ENCODE results near the gene PRDM8.

Gene PRDM8

GRCh38 chr4:80192252-80192866 is 4.9 kb upstream of the PRDM8 start:
- in situ Hi-C loops (cut with HindIII; ENCODE audit: low sequenced_read_pairs), result no loop called here
- DNase-seq (ENCODE audit: low read depth, low spot score), result no peak
- no peak overlapping the region for H3K4me3 ChIP-seq (ENCODE audit: low read depth, low read length)
- no peak for TF ChIP-seq CTCF (IDR thresholded peaks at IDR 0.05; ENCODE audit: low read depth, low read length)

- H3K4me3 ChIP-seq (ENCODE audit: low read depth, low read length), result no peak overlapping the region
- DNase-seq (ENCODE audit: low read depth, low spot score), result peak; percentile 64
- in situ Hi-C loops (cut with HindIII; ENCODE audit: low sequenced_read_pairs), result no loop called here
- no peak for TF ChIP-seq CTCF (IDR thresholded peaks at IDR 0.05; ENCODE audit: low read depth, low read length)
Observed at GRCh38 chr4:80192937-80193336, 4.4 kb upstream of the PRDM8 start.

GRCh38 chr4:80195441-80196140 is 1.7 kb upstream of the PRDM8 start:
- H3K4me3 ChIP-seq (ENCODE audit: low read depth, low read length), result no peak overlapping the region
- no peak for TF ChIP-seq CTCF (IDR thresholded peaks at IDR 0.05; ENCODE audit: low read depth, low read length)
- no peak for DNase-seq (ENCODE audit: low read depth, low spot score)
- in situ Hi-C loops (cut with HindIII; ENCODE audit: low sequenced_read_pairs), result no loop called here

- TF ChIP-seq CTCF (IDR thresholded peaks at IDR 0.05; ENCODE audit: low read depth, low read length), result no peak
- DNase-seq (ENCODE audit: low read depth, low spot score), result no peak
- peak overlapping the region; percentile 48 for H3K4me3 ChIP-seq (ENCODE audit: low read depth, low read length)
- in situ Hi-C loops (cut with HindIII; ENCODE audit: low sequenced_read_pairs), result no loop called here
Observed at GRCh38 chr4:80196259-80196921, 913 bp upstream of the PRDM8 start.

- in situ Hi-C loops (cut with HindIII; ENCODE audit: low sequenced_read_pairs), result no loop called here
- DNase-seq (ENCODE audit: low read depth, low spot score), result no peak
- TF ChIP-seq CTCF (IDR thresholded peaks at IDR 0.05; ENCODE audit: low read depth, low read length), result no peak
- peak overlapping the region; percentile 48 for H3K4me3 ChIP-seq (ENCODE audit: low read depth, low read length)
Observed at GRCh38 chr4:80197601-80198440, 518 bp downstream of the PRDM8 start.

DNA sequence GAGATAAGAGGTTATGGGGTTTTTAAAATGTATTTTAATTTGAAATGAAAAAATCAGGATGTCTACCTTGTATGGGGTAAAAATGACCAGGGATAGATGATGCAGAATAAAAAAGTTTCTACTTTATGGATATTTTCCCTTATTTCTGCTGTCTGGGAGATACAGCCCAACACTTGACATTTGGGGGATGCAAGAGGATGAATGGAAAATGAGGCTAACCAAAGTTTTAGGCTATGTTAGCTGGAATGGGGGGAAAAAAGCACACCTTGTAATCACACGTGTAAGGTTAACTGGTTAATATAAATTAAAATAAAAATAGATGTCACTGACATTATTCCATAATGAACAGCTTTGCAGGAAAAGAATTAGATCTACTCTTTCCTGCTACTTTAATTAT is 1.1 kb downstream of the PRDM8 start:
- in situ Hi-C loops (cut with HindIII; ENCODE audit: low sequenced_read_pairs), result no loop called here
- H3K4me3 ChIP-seq (ENCODE audit: low read depth, low read length), result peak overlapping the region; percentile 48
- no peak for TF ChIP-seq CTCF (IDR thresholded peaks at IDR 0.05; ENCODE audit: low read depth, low read length)
- DNase-seq (ENCODE audit: low read depth, low spot score), result no peak
